IMR-90 (cell line): ENCODE results near the gene MICALL2.

Experiments
- CEBPB ChIP-seq: IDR thresholded peaks from 2 replicates; pipeline ENCODE4 v1.6.1; 2012; ENCODE audit warnings: low read depth, low read length, improper control_type of control experiment
- FOS ChIP-seq: fragments of 150-350 bp; IDR thresholded peaks from 2 replicates; pipeline ENCODE4 v1.6.1; 2016; ENCODE audit warnings: low read depth, low read length
- MAFK ChIP-seq: IDR thresholded peaks from 2 replicates; pipeline ENCODE4 v1.6.1; 2012; ENCODE audit warnings: low read depth, low read length, improper control_type of control experiment
- MAZ ChIP-seq: IDR thresholded peaks from 2 replicates; pipeline ENCODE4 v1.6.1; 2012; ENCODE audit warnings: low read depth, mild to moderate bottlenecking, low read length, improper control_type of control experiment, moderate library complexity, borderline replicate concordance
- POLR2A ChIP-seq: IDR thresholded peaks from 2 replicates; pipeline ENCODE4 v1.6.1; 2012; ENCODE audit warnings: mild to moderate bottlenecking, low read depth, low read length
- RAD21 ChIP-seq: IDR thresholded peaks from 2 replicates; pipeline ENCODE4 v1.6.1; 2012; ENCODE audit warnings: low read length, improper control_type of control experiment
- RFX5 ChIP-seq: IDR thresholded peaks from 2 replicates; pipeline ENCODE4 v1.8.0; 2012; ENCODE audit warnings: low read depth, mild to moderate bottlenecking, low read length, moderate library complexity
- TF ChIP-seq, protein P1 (sequence below): conservative IDR thresholded peaks from 2 replicates; pipeline ENCODE4 v1.5.1; 2012; ENCODE audit warnings: mild to moderate bottlenecking, low read depth, low read length, improper control_type of control experiment
- TF ChIP-seq, protein P2 (sequence below): fragments of 150-350 bp; IDR thresholded peaks from 2 replicates; pipeline ENCODE4 v1.6.1; 2016; ENCODE audit warnings: low read depth, mild to moderate bottlenecking, low read length, moderate library complexity, borderline replicate concordance
- TF ChIP-seq, protein P3 (sequence below): fragments of 150-350 bp; IDR thresholded peaks from 2 replicates; pipeline ENCODE4 v1.6.1; 2017; ENCODE audit warnings: mild to moderate bottlenecking, antibody characterized with exemption, low read length, low read depth

DNA sequence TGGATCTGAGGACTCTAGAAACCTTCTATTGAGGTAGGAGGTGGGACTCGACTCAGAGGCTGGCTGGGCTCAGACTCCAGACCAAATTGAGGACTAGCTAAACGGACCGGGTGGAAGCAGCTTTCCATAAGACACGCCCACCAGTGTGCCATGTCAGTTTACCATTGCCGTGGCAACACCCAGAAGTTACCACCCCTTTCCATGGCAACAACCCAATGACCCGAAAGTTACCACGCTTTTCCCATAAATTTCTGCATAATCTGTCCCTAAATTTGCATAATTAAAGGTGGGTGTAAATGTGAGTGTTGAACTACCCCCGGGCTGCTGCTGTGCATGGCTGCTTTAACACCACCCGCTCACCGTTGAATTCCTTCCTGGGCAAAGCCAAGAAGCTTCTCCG, 58.9 kb downstream of the MICALL2 start:
- no peak for TF ChIP-seq RAD21
- TF ChIP-seq, protein P1, sequence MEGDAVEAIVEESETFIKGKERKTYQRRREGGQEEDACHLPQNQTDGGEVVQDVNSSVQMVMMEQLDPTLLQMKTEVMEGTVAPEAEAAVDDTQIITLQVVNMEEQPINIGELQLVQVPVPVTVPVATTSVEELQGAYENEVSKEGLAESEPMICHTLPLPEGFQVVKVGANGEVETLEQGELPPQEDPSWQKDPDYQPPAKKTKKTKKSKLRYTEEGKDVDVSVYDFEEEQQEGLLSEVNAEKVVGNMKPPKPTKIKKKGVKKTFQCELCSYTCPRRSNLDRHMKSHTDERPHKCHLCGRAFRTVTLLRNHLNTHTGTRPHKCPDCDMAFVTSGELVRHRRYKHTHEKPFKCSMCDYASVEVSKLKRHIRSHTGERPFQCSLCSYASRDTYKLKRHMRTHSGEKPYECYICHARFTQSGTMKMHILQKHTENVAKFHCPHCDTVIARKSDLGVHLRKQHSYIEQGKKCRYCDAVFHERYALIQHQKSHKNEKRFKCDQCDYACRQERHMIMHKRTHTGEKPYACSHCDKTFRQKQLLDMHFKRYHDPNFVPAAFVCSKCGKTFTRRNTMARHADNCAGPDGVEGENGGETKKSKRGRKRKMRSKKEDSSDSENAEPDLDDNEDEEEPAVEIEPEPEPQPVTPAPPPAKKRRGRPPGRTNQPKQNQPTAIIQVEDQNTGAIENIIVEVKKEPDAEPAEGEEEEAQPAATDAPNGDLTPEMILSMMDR, result no peak
- no peak for TF ChIP-seq FOS
- no peak for TF ChIP-seq CEBPB
- TF ChIP-seq POLR2A, result no peak
- TF ChIP-seq, protein P2, sequence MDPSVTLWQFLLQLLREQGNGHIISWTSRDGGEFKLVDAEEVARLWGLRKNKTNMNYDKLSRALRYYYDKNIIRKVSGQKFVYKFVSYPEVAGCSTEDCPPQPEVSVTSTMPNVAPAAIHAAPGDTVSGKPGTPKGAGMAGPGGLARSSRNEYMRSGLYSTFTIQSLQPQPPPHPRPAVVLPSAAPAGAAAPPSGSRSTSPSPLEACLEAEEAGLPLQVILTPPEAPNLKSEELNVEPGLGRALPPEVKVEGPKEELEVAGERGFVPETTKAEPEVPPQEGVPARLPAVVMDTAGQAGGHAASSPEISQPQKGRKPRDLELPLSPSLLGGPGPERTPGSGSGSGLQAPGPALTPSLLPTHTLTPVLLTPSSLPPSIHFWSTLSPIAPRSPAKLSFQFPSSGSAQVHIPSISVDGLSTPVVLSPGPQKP, result no peak
- TF ChIP-seq MAZ, result no peak
- TF ChIP-seq, protein P3, sequence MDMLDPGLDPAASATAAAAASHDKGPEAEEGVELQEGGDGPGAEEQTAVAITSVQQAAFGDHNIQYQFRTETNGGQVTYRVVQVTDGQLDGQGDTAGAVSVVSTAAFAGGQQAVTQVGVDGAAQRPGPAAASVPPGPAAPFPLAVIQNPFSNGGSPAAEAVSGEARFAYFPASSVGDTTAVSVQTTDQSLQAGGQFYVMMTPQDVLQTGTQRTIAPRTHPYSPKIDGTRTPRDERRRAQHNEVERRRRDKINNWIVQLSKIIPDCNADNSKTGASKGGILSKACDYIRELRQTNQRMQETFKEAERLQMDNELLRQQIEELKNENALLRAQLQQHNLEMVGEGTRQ, result no peak
- TF ChIP-seq RFX5, result no peak
- no peak for TF ChIP-seq MAFK
